ENCODE results near the gene FAM111B.

The FAM111B gene

GRCh38 chr11:59154610-59155009, 47.6 kb downstream of the FAM111B start:
- TF ChIP-seq CTCF (IDR thresholded peaks at IDR 0.05; ENCODE audit: control insufficient read depth, extremely low read depth, insufficient read depth): peak; percentile 37
- DNase-seq (ENCODE audit: low read depth): peak; percentile 95
- no peak overlapping the region for H3K4me3 ChIP-seq (ENCODE audit: low read depth, low read length)

DNA sequence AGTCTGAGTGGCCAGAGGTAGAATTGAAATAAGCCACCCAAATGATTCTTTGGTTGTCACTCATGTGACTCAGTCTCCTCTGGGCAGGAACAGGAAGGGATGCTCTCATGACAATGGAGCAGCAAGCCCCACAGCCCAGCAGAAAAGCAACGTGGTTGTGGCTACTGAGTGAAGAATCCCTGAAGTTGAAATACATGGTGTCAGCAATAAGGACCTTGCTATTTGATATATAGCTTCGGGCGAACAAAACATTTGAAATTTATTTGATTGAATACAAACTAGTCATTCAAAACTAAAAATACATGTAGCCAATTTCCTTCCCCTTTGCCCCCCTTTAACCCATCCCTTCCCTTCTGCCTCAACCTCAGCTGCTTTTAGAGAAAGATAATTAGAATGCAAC, 50.4 kb downstream of the FAM111B start:
- TF ChIP-seq CTCF (IDR thresholded peaks at IDR 0.05; ENCODE audit: control insufficient read depth, extremely low read depth, insufficient read depth): no peak
- no peak overlapping the region for H3K4me3 ChIP-seq (ENCODE audit: low read depth, low read length)

DNA sequence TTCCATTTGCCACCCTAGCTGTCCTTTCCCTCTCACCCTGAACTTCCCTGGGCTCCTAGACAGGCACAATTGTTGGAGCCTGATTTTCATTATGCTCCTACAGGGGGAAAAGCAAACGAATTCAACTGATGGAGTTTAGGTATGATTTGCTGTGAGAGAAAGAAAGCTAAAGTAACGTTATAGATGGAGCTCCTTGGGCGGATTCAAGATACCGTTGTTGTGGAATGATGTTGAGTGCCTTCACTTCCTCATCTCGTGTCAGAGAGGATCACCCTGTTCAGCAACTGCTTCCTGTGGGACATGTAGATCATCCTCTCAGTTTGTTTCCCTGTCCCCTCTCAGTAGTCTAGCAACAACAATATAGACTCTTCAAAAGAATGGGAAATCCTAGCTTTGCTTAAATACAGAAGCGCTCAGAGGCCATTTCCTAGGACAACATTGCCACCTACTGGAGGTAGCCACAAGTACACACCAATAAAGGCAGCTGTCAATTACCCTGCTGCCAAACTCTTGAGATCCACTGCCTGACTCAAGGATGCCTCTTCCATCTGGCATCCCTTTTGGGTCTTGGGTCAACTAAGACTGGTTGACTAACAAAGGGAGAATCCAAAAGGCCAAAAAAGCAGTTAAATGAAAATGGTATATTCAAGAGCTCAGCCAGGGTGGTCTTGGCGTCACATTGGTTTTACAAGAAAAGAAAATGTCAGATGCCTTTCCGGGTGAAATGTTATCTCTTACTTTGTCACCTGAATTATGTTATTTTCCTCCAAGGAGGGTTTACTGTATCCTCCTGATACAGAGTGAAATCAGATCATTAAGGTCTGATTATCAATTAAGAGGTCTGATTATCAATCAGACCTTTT, 51.4 kb downstream of the FAM111B start:
- DNase-seq (ENCODE audit: low read depth): peak; percentile 73
- H3K4me3 ChIP-seq (ENCODE audit: low read depth, low read length): no peak overlapping the region
- TF ChIP-seq CTCF (IDR thresholded peaks at IDR 0.05; ENCODE audit: control insufficient read depth, extremely low read depth, insufficient read depth): peak; percentile 85

More for the DNA sequence above, 50.4 kb downstream of the FAM111B start:
- DNase-seq (ENCODE audit: low read depth): no peak

DNA sequence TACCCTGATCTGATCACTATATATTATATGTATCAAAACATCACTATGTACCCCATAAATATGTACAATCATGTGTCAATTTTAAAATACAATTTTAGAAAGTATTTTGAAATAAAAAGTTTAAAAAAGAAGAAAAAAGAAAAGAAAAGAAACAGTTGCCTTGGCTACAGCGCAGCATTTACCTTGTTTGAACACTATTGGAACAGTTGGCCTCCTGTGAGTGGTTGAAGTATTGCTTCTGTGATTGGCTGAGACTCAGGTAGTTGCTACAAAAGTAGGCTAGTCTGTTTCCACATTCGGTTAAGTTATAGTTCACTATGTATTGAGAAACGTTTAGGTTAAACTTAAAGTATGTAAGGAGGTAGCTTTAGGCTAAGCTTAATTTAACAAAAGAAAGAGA, 57.0 kb downstream of the FAM111B start:
- TF ChIP-seq CTCF (IDR thresholded peaks at IDR 0.05; ENCODE audit: control insufficient read depth, extremely low read depth, insufficient read depth): no peak
- DNase-seq (ENCODE audit: low read depth): no peak
- no peak overlapping the region for H3K4me3 ChIP-seq (ENCODE audit: low read depth, low read length)

- DNase-seq (ENCODE audit: low read depth): peak; percentile 71
- H3K4me3 ChIP-seq (ENCODE audit: low read depth, low read length): peak within 1 kb of the TSS; percentile 59
- peak; percentile 99 for TF ChIP-seq CTCF (IDR thresholded peaks at IDR 0.05; ENCODE audit: control insufficient read depth, extremely low read depth, insufficient read depth)
These were observed 64.7 kb downstream of the FAM111B start, which contains the start of gene DTX4 for GRCh38 chr11:59171508-59172322. TSS of gene DTX4 (plus strand) at chr11:59172132. CDS start at chr11:59172596, 464 bp downstream.

GRCh38 chr11:59172345-59173079, 65.5 kb downstream of the FAM111B start:
- TF ChIP-seq CTCF (IDR thresholded peaks at IDR 0.05; ENCODE audit: control insufficient read depth, extremely low read depth, insufficient read depth): no peak
- H3K4me3 ChIP-seq (ENCODE audit: low read depth, low read length): peak overlapping the region; percentile 59
- no peak for DNase-seq (ENCODE audit: low read depth)

Measured in LNCaP clone FGC (cell line).